ENCODE results near the gene LAMC2. TPM values are rescaled to one million over a fixed set of nuclear protein-coding genes. Genes with fewer than 3 reads are reported as not detected.

The LAMC2 gene
- total and polyA plus RNA-seq, 2 of the 8 experiments (the other 6 are each of a cell fraction or from before 2014, with no cell fraction given) = 4.6 to 12.9 TPM

DNA sequence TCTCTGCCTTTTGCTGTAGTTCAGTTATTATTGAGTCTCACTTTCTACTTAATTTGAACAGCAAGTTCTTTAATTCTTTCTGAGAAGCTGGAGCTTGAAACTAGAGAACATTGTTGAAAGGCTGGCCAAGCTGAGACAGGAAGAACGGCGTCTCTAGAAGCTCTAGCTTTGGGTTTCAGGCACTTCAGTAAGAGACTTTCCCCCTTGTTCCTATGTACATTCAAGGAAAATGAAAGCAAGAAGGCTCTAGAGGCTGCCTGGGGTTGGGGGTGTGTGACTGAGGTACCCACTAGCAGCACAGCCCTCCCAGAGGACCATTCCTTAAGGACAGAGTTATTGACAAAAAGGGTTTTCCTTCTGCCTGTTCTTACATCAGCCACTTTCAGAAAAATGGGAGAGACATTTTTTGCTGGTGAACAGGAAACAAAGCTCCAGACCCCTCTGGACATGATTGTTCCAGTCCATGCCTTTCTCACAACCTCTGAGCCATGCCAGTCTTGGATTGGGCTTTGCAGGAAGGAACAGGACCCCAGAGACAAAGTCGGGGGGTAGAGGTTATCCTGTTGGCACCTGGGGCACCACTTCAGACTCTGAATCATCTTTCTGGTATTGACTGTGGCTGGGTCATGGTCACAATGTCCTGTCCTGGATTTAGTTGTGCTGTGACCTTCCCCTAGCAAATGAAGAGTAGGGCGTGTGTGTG is 63.1 kb downstream of the LAMC2 start:
- Histone ChIP-seq H2BK20ac (ENCODE audit: low read length) (no peak overlapping the region), H3K56ac (replicated peaks; ENCODE audit: insufficient read length, low read depth, low read length) (no peak overlapping the region), H3K27me3 (replicated peaks in 1 of 4; ENCODE audit: control insufficient read depth in 3 of 4, extremely low read depth in 1 of 4, insufficient read depth in 3 of 4, low read length in 3 of 4) (no peaks in the 10 kb centered on the region), H2BK5ac (ENCODE audit: low read depth, low read length) (no peak overlapping the region), H3K23me2 (ENCODE audit: low read depth, low read length) (0 out of 2 replicates have a peak, but pooled peaks cover 2% of the 10 kb centered on the region), H2AFZ (ENCODE audit: low read length) (no peak overlapping the region), H4K8ac (ENCODE audit: extremely low read depth, insufficient read depth, low read length) (no peak overlapping the region), H2BK12ac (ENCODE audit: low read depth, low read length) (no peak overlapping the region), H3K4me1 (replicated peaks in 1 of 4; ENCODE audit: control insufficient read depth in 3 of 4, insufficient read depth in 4 of 4, low read length in 3 of 4) (peaks cover 0 to 3% (median 1%) of the 10 kb centered on the region in 4 experiments; a peak in 2 of 7 replicates), H2BK120ac (replicated peaks; ENCODE audit: low read depth, low read length) (no peak overlapping the region), H3K79me1 (ENCODE audit: low read depth, low read length) (no peaks in the 10 kb centered on the region), H3K27ac (ENCODE audit: low read depth, low read length) (no peak overlapping the region), H4K5ac (ENCODE audit: insufficient read length, low read depth, low read length) (no peak overlapping the region), H3K9me3 (ENCODE audit: insufficient read depth in 2 of 2, low read depth in 1 of 2, low read length in 1 of 2) (no peaks in the 10 kb centered on the region), H2BK15ac (ENCODE audit: low read length) (no peak overlapping the region), H2AK5ac (ENCODE audit: low read depth, low read length) (no peak overlapping the region), H3K4me3 (ENCODE audit: extremely low read depth in 1 of 4, insufficient read depth in 2 of 4, low read depth in 3 of 4, low read length in 4 of 4) (no peak overlapping the region), H3K9ac (replicated peaks in 1 of 4; ENCODE audit: extremely low read depth in 1 of 4, low read depth in 3 of 4, low read length in 3 of 4) (no peak overlapping the region), H3K36me3 (ENCODE audit: control insufficient read depth in 2 of 4, insufficient read depth in 4 of 4, low read length in 3 of 4) (no peaks in the 10 kb centered on the region; a peak in 1 of 8 replicates), H4K20me1 (replicated peaks in 1 of 2; ENCODE audit: control insufficient read depth in 1 of 2, insufficient read depth in 2 of 2, low read length in 2 of 2) (no peaks in the 10 kb centered on the region), H3K23ac (ENCODE audit: insufficient read length) (no peak overlapping the region), H4K91ac (replicated peaks; ENCODE audit: insufficient read length, low read length) (no peak overlapping the region), H3K4me2 (ENCODE audit: insufficient read depth in 1 of 2, low read depth in 2 of 2, low read length in 2 of 2) (no peak overlapping the region), H3K18ac (ENCODE audit: extremely low read depth, low read length) (no peak overlapping the region), H3K14ac (ENCODE audit: insufficient read length) (no peak overlapping the region), H3K4ac (replicated peaks; ENCODE audit: insufficient read length, low read depth, low read length) (no peak overlapping the region), H3K79me2 (ENCODE audit: control insufficient read depth in 1 of 2, insufficient read depth in 2 of 2, low read length in 2 of 2) (no peaks in the 10 kb centered on the region)
- ChIA-PET POLR2A (ENCODE audit: partially characterized antibody) (interaction anchor here (1.7 kb wide), 1 partner anchor 14 kb away, joined by 5 read pairs; no protein-coding TSS in a partner anchor), CTCF (ENCODE audit: partially characterized antibody) (interaction anchor here (0.7 to 1.5 kb wide), 5 partner anchors 12 to 33 kb away, joined by 3 to 9 read pairs (median 4); no protein-coding TSS in a partner anchor)
- TF ChIP-seq KDM5A (IDR thresholded peaks at IDR 0.05; ENCODE audit: low read length) = no peak
- no peak for TF ChIP-seq TAF7 (optimal IDR thresholded peaks at IDR 0.05; ENCODE audit: borderline replicate concordance, low read depth, low read length)
- TF ChIP-seq NRF1 (IDR thresholded peaks at IDR 0.05; ENCODE audit: low read depth, low read length) = no peak
- no peak for TF ChIP-seq CTBP2 (IDR thresholded peaks at IDR 0.05; ENCODE audit: borderline replicate concordance, insufficient read depth, insufficient read length, low read length)
- no peak for TF ChIP-seq ZNF274 (IDR thresholded peaks at IDR 0.05; ENCODE audit: borderline replicate concordance, extremely low read depth, low read length)
- TF ChIP-seq SIX5 (IDR thresholded peaks at IDR 0.05; ENCODE audit: low read depth, low read length) = no peak
- TF ChIP-seq KDM4A (IDR thresholded peaks at IDR 0.05; ENCODE audit: low read depth, low read length, severe bottlenecking) = no peak
- TF ChIP-seq NANOG (IDR thresholded peaks at IDR 0.05; ENCODE audit: insufficient read depth, low read depth, low read length, poor library complexity, severe bottlenecking) = no peak
- no peak for TF ChIP-seq BACH1 (IDR thresholded peaks at IDR 0.05; ENCODE audit: low read length)
- WGBS, 2 experiments (ENCODE audit: extremely low coverage in 1 of 2, insufficient coverage in 1 of 2, insufficient read length in 1 of 2, insufficient replicate concordance in 2 of 2, low coverage in 1 of 2, low lambda C conversion rate in 2 of 2, missing lambda C conversion rate in 1 of 2) = 98% methylated on average over 4 of the region's 4 CpGs; no CpG with 5 or more reads in 1 of the 2 experiments
- DNase-seq (ENCODE audit: low read depth in 1 of 2, low spot score in 2 of 2) = no peak
- FAIRE-seq = no peak
